ENCODE data around the gene IQCH.

IQCH gene

GRCh38 chr15:67456677-67457529 is 202.3 kb downstream of the IQCH start:
- H3K27ac ChIP-seq, result no peak overlapping the region
- TF ChIP-seq ZFX (IDR thresholded peaks at IDR 0.05) (no peak), CTCF (conservative IDR thresholded peaks at IDR 0.05) (peak; percentile 91)

DNA sequence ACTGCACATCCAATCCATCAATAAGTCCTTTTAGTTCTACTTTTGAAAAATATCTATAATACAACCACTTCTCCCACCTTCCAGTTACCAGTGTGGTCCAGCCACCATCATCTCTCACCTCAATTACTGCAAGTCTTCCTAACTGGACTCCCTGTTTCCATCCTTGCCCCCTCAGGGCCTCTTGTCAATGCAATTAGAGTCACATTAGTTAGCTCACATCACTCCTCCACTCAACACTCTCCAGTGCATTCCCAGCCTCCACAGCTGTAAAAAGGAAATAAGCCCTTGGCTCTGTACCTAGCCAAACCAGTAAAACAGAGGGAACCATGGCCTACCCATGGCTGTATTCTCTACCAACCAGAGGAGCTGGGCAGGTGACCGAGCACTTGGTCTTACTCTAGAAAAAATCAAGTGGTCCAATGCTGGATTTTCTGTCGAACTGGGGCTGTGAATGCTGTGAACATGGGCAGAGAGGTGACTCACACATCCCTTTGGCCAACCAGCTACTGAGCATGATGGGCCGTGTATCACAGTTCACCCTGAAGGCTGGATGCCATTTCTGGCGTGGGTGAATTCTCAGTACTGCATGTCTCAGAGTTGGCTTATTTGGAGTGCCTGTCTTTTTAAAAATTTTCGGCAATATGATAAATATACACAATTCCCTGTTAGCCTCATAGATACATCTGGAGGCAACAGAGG is 203.9 kb downstream of the IQCH start:
- no peak for TF ChIP-seq CTCF (conservative IDR thresholded peaks at IDR 0.05)
- no peak for TF ChIP-seq ZFX (IDR thresholded peaks at IDR 0.05)
- no peak overlapping the region for H3K27ac ChIP-seq

DNA sequence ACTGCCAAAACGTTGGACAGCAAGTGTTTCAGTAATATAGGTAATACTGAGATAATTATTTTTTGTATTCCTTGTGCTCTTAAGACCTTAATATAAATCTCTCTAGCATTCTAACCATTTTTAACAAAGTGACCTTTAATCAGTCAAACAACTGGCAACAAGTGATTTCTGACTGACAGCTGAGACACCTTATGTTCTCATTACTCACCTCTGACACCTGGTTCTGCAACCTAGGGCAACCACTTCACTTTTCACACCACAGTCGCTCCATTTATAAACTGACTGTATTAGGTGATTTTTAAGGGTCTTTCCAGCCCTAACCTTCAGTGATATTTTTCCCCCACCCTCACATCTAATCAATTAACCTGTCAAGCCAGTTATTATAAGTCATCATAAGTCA is 205.9 kb downstream of the IQCH start:
- TF ChIP-seq ZFX (IDR thresholded peaks at IDR 0.05) (no peak), CTCF (conservative IDR thresholded peaks at IDR 0.05) (no peak)
- no peak overlapping the region for H3K27ac ChIP-seq

DNA sequence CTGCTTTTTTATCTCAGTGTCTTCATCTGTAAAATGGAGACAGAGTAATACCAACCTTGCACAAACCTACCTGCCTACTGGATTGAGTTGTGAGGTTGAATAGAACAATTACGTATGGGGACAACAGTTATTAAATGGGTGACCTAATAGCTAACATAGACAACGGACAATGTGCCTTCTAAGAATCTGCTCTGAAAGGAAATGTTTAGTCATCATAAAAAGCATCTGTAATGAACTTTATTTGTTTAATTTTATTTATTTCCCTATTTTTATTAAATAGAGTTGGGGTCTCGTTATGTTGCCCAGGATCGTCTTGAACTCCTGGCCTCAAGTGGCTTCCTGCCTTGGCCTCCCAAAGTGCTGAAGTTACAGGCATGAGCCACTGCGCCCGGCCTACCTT is 207.1 kb downstream of the IQCH start:
- TF ChIP-seq CTCF (conservative IDR thresholded peaks at IDR 0.05), result no peak
- no peak for TF ChIP-seq ZFX (IDR thresholded peaks at IDR 0.05)
- H3K27ac ChIP-seq, result no peak overlapping the region

DNA sequence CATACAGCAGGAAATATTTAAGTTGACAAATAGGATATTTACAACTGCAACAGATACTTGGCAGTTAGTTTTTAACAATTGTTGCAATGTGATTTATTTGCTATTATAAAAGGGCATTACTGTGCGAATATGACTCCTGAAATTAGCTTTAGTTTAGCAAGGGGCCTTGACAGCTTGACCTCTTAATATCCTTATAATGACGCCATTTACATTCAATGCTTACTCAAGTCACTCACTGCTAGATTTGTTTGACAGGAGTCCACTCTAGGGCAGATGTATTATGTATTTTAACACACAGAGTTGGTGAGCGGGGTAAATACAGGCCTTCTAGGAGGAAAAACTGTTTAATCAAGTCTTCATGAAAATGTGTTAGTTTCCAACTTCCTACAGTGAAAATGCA is 208.3 kb downstream of the IQCH start:
- TF ChIP-seq CTCF (conservative IDR thresholded peaks at IDR 0.05) (no peak), ZFX (IDR thresholded peaks at IDR 0.05) (no peak)
- no peak overlapping the region for H3K27ac ChIP-seq

DNA sequence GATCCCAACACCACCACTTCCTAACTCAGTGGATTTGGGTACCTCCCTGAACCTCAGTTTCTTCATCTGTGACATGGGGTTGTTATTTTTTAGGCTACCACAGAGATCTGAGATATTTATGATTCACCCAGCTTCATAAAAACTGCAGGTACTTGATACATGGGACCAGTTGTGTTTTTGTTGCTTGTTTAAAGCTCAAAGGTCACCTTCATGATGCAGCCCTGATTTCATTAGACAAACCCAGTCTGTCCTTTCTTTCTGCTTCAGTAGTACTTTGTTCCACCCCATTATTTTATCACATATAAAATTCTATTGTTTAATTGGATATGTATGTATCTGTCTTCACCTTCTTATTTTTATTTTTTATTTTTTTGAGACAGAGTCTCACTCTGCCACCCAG is 208.9 kb downstream of the IQCH start:
- no peak overlapping the region for H3K27ac ChIP-seq
- TF ChIP-seq ZFX (IDR thresholded peaks at IDR 0.05) (no peak), CTCF (conservative IDR thresholded peaks at IDR 0.05) (no peak)
